GM19023 (cell line): ENCODE results near the gene TMEM132E.

ENCODE experiments used
- ATAC-seq: cut with Tn5 transposase; IDR thresholded peaks from one replicate; pipeline ENCODE4 v1.9.1; 2021; ENCODE audit warnings: mild to moderate bottlenecking, moderate library complexity; ENCODE audit not compliant: unreplicated experiment

The TMEM132E gene

GRCh38 chr17:34568953-34569352 lies 10.4 kb upstream of the TMEM132E start:
- no peak for ATAC-seq

GRCh38 chr17:34569591-34569990 lies 9.8 kb upstream of the TMEM132E start:
- no peak for ATAC-seq

GRCh38 chr17:34570506-34570905 lies 8.9 kb upstream of the TMEM132E start:
- no peak for ATAC-seq

GRCh38 chr17:34571428-34572130 lies 7.8 kb upstream of the TMEM132E start:
- no peak for ATAC-seq

GRCh38 chr17:34572483-34572882 lies 6.9 kb upstream of the TMEM132E start:
- no peak for ATAC-seq

- ATAC-seq, result no peak
Measured at GRCh38 chr17:34575182-34575581, 4.2 kb upstream of the TMEM132E start.

GRCh38 chr17:34578016-34578415 lies 1.4 kb upstream of the TMEM132E start:
- no peak for ATAC-seq

- no peak for ATAC-seq
Measured at GRCh38 chr17:34578656-34579016, 746 bp upstream of the TMEM132E start.

GRCh38 chr17:34579979-34580684 lies 750 bp downstream of the TMEM132E start:
- no peak for ATAC-seq

GRCh38 chr17:34580685-34581445 lies 1.5 kb downstream of the TMEM132E start:
- no peak for ATAC-seq

GRCh38 chr17:34581446-34582184 lies 2.2 kb downstream of the TMEM132E start:
- ATAC-seq, result no peak

GRCh38 chr17:34582185-34582900 lies 3.0 kb downstream of the TMEM132E start:
- no peak for ATAC-seq

GRCh38 chr17:34582901-34583245 lies 3.5 kb downstream of the TMEM132E start:
- no peak for ATAC-seq

- ATAC-seq, result no peak
Measured at GRCh38 chr17:34584805-34585416, 5.5 kb downstream of the TMEM132E start.

GRCh38 chr17:34586346-34586846 lies 7.0 kb downstream of the TMEM132E start:
- no peak for ATAC-seq

GRCh38 chr17:34588266-34588665 lies 8.9 kb downstream of the TMEM132E start:
- no peak for ATAC-seq

- ATAC-seq, result no peak
Measured at GRCh38 chr17:34589120-34589965, 10.0 kb downstream of the TMEM132E start.

- no peak for ATAC-seq
Measured at GRCh38 chr17:34592002-34592401, 12.6 kb downstream of the TMEM132E start.

GRCh38 chr17:34596920-34597319 lies 17.5 kb downstream of the TMEM132E start:
- no peak for ATAC-seq
